ELR (cell line): ENCODE measurements around the gene GALNT15.

ENCODE experiments used
- DNase-seq: peaks from one replicate; pipeline ENCODE4 v3.0.0-alpha.2; 2015; ENCODE audit warnings: low read depth

GALNT15 gene

DNA sequence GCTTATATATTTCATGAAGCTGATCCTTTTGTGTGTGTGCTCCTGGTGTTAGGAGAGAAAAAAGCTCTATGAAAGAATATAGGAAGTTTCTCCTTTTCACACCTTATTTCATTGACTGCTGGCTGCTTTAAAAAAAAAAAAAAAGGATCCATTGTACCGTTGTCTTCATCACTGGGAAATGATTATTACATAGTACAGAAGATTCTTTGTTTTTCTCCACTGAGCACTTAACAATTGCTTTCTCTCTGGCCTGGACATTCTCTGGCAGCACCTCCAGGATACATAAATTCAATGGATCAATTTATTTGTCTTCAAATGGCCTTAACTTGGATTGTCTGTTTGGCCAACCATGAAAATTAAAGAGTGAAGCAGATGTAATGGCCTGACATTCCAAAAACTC is 53.1 kb downstream of the GALNT15 start:
- no peak for DNase-seq

DNA sequence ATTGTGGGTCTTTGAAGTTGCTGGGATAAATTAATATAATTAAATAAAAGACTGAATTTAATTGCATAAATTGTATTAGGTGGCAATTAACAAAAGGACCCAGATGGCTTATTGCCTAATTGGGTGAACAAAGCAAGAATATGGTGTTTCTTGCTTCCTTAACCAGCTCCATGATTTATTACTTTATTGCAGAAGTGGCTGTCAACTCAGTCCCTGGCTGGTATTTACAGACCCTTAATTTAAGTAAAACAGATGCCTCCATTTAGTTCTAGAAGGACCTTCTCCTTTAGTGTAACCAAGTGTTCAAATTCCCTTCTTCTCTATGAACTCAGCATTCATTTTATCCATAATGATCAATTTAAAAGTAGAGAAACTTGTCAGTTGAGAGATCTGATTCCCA is 55.2 kb downstream of the GALNT15 start:
- no peak for DNase-seq

DNA sequence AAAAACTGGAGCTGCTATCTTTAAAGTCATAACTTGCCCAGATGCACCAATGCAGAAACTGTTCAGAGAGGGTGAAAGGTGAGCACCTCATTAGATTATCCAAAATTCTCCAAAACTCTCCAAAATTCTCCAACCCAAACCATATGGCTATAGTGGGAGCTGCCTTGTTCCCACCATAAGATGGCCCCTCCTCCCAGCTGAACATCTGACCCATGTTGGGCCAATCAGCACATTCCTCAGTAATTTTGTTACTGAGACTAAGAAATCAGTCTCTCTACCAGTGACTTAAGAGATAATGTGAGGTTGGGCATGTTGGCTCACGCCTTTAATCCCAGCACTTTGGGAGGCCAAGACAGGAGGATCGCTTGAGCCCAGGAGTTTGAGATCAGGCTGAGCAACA is 57.5 kb downstream of the GALNT15 start:
- no peak for DNase-seq

DNA sequence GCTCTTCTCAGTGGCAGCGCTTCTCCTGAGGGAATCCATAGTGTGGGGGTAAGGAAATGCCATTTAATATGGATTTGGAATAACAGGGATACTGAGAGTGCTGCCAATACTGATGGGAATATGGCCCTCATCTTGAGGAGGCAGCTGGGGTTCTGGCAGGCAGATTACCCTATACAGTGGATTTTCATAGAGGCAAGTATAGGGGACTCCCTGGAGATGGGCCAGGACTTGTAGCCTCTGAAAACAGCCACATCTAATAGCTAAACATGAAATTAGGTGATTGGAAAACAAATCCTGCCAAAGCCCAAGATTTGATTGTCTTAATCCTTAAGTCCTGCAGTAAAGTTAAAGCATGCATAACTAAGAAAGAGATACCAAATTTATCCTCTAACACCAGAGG is 59.3 kb downstream of the GALNT15 start:
- no peak for DNase-seq

DNA sequence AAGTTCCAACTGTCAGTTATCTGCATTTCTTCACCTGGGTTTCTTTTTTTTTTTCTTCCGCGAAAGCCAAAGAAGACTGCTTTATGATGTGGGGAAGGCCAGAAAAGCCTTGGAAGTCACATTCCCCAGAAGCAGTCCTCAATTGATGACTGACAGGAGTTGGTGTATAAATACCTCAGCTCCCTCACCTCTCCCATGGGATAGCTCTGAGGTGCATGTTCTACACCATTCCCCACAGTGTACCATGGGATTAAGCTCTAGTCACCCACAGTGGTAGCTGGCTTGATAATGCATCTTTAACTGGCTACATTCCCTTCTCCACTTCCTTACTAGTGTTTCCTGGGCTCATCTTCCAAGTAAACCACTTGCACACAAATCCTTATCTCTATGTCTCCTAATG is 59.8 kb downstream of the GALNT15 start:
- DNase-seq, result no peak

DNA sequence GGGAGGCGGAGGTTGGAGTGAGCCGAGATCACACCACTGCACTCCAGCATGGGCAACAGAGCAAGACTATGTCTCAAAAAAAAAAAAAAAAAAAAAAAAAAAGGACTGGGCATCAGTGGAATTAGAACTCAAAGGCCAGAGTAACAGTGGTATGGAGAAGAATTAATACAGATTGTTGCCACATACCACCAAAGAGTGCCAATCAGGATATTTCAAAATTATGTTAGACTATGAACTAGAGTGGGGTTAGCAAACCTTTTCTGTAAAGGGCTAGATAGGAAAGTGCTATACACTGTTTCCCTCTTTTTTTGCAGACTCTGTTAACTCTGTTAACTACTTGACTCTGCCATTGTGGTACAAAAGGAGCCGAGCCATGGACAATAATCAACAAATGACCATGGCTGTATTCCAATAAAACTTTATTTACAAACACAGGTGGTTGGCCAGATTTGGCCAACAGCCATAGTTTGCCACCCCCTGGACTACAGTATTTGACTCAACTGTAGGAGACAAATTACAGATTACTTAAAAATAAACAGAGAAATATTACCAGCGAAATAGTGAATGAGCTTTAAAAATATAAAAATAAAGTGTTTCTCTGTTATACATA is 61.7 kb downstream of the GALNT15 start:
- DNase-seq, result no peak

DNA sequence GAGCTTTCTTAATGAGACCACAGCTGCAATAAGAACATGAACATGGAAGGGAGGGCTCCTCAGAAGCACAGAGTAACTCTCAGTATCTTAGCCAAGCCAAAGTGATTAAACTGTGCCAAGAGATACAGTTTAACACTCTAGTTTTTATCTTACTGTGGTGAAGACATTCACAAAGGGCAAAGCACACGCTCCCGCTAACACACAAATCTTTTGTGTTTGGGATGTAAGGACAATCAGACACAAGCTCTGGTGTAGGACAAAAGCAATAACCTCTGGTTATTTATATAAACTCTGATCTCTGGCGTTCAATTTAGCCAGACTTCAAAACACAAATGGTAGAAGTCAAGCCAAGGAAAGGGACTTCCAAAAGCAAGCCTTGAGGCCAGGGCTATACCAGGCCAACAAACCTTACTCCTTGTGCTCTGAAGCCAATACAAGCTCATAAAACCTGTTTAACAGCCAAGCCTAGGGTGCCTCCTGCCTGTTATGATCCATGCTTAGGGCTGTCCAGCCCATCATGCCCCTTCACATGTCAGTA is 62.4 kb downstream of the GALNT15 start:
- DNase-seq, result no peak

DNA sequence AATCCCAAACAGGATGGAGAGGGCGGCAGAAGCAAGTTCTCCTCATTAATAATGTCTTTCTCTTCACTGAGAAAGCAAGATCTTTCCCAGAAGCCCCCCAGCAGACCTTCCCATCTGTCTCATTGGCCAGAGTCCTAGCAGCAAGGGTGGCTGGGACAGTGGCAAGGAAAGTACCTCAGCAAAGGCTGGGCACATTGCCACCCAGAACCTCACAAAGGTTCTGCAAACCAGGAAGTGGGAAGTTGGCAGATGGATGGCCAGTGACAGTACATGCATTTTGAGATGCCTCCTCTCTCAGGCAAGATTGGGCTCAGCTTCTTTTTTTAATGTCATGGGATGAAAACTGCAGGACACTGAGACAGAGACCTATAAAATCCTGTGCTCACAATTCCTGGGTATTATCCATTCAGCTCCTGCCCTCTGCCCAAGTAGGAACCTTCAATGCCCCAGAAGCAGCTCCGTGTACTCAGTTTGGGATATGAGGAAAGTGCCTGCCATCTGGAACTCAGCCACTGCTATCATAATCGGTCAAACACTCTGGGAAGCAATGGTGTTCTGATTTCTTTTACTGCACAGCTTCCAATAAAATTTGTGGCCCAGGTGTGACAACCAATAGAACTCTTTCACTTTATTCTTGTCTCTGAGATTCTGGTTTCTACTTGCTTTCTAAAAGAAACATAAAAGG is 64.7 kb downstream of the GALNT15 start:
- no peak for DNase-seq

DNA sequence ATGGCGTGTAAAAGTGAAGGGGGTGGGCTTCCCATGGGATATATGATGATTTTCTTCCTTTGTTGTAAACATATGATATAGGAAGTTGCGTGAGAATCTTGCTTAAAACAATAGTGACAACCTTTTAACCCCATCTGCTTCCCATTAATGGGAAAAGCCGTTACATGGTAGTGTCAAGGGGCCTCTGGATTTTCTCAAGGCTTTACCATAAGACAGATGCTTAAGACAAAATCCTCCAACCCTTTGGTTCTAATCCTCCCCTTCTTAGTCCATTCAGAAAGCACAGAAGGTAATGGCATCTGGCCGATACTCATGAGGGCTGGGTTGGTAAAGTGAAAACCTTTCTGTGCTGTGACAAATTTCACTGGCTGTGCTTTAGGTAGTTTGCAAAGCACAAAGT is 65.3 kb downstream of the GALNT15 start:
- DNase-seq, result no peak

DNA sequence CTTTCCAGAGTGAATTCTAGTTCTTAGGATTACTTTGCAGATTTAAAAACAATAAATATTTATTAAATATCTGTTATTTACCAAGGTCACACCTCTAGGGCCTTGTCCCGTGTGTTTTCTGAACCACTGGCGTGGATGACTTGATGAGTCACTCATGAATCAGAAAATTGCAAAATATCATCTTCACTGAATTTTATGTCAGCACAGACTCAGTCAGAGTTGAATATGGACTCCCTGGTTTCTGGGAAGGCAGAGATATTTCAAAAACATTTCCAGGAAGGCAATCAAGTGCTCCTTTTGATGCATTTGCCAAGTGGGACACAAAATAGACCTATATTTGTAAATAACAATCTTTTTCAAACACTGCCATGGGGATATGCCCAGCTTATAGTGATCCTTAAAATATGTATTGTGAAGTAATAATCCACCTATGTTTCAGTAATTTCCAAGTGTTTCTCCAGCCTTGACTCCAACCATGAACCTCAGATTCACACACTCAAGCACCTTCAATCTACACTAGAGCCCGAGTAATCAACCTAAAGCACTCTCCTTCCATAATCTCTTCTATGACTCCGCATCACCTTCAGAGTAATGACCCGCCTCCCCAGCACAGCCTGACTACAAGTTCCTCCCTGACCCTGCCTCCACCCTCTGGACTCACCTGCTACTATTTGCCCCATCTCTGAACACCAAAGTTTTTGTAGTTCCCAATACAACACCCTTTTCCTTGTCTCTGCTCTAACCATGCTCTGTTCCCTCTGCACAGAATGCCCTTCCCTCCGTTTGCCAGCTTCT is 65.9 kb downstream of the GALNT15 start:
- DNase-seq, result peak; percentile 78

DNA sequence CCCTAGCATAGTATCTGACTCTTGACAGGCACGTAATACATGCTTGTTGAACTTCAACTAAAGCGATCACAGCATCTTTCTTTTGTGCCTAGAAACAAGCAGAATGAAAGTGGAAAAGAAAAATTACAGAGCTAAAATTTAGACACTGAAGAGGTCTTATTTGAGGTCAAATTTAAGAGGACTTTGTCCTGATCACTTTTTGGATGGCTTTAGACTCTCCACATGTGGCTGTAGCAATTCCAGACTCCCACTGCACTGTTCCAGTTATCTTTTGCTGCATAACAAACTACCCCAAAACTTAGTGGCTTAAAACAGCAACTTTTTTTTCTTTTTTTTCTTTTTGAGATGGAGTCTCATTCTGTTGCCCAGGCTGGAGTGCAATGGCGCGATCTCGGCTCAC is 66.7 kb downstream of the GALNT15 start:
- no peak for DNase-seq

DNA sequence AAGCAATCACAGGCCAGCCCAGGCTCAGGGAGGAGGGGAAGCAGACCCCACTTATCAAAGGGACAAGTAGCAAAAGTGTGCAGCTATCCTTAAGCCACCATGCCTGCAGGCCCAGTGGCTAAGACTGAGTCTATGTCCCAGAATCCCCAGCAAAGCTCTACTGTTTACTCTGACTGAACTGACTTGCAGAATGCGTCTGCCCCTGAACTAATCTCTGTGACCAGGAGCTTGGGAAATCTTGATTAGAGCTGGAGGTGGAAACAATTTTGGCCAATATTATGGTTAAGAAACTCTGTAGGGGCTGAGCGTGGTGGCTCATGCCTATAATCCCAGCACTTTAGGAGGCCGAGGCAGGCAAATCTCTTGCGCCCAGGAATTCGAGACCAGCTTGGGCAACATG is 67.7 kb downstream of the GALNT15 start:
- DNase-seq, result no peak

DNA sequence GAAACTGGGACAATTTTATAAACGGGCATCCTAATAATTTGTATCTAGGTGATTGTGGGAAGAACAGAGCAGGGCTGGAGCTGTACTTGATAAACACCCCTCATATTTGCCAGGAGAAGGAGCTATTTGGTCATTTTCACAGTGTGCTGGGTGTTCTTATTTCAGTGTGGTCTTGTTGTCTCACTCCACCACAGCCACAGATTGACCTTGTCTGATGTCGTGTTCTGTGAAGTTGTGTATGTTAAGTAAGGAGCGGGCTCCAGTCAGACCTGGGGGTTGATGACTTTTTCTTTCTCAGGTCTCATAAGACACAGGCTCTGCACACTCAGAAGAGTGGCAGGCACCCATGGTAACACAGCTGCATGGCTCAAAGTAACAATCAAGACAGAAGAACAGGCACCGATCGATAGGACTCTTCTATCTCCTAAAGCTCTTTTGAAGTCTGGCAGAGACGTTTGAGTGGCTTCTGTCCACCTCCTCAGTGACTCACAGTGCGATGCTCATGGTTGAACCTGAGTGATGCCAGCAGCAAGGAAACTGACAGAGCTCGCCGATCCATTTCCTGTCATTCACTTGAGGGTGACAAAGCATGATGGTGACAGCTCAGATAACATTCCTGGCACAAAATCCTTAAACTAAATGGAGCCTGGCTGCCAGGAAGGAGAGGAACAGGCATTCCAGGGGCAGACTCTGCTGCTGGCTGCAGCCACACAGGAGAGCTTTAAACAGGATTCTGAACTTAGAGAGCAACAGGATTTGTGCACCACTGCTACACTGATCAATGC is 69.4 kb downstream of the GALNT15 start:
- peak; percentile 34 for DNase-seq

DNA sequence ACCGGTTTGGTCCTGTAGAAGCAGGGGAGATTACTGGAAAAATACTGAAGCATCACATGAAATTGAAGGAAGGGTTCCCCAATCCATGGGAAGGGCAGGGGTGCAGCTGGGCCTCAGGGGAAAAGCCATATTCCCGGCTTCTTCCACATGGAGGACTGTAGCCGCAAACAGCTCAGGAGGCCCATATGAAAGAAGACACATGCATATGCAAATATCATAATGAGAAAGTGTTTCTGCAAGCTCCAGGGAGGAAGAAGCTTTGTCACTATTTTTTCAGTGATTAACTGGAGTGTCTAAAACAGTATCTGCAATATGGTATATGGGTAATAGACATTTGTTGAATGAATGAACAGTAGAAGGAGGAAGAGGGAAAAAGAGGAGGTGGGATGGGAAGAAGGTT is 71.1 kb downstream of the GALNT15 start:
- no peak for DNase-seq

DNA sequence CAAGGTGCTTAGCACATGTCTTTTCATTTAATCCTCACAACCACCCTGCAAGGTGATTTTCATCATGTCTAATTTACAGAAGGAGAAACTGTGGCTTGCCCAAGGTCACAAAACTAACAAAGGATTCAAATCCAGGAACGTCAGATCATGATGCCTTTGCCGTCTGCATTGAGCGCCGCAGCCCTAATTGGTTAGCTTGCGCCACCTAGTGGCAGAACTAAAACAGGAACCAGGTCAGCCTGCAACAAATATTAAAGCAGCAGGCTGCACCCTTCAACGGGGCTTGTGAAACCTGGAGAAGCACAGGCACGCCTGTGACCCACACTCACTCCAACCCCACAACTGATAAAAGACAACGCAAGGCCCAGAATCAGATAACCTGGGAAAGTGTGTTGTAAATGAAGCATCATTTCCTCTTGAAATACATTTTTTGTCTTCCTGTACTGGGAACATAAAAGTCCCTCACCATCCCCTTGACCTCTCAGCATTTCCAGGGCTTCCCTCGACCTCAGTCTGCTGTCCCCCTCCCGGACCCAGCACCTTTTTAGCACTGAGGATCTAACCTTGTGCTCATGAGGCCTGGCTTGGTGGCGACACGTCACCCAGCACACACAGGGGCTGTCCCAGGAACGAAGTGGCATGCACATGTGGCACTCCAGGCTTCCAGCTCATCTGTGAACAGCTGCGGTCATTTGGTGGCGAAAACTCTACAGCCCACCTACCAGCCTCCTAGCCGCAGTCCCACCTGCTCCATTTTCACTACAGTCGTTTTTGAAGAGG is 73.0 kb downstream of the GALNT15 start:
- peak; percentile 83 for DNase-seq

DNA sequence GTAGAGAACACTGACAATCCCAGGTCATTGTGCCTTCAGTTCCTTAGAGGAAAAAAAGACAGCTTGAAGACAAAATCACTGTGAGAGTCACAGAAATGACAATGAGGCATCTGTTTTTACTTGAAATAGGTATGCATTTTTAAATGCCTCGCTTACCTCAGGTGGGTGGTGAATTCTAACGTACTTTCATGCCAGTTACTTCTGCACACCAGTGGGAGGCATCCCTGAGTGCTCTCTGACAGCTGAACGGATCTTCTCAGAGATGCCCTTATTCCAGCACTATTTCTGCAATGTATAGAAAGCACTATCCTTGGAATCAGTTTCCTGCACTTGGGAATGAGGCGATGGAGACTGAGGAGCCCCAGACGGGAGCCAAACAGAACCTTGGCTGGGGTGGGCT is 74.1 kb downstream of the GALNT15 start:
- DNase-seq, result no peak

DNA sequence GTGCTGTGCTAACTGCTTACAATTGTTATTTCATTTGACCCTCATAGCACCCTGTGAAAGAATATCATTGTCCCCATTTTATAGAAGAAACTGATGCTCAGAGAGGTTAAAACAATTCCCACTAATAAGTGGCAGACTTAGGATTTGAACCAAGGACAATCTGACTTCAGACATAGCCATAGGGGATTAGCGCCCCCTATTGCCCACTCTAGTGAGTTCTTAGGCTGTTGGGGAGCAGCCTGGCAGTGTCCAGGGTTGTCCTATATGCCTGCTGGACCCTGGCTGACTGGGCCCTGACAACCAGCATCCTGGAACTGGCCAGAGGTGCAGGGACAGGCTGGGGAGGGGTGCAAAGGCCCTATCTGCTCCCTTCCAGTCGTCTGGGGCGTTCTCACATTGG is 74.9 kb downstream of the GALNT15 start:
- DNase-seq, result peak; percentile 66

DNA sequence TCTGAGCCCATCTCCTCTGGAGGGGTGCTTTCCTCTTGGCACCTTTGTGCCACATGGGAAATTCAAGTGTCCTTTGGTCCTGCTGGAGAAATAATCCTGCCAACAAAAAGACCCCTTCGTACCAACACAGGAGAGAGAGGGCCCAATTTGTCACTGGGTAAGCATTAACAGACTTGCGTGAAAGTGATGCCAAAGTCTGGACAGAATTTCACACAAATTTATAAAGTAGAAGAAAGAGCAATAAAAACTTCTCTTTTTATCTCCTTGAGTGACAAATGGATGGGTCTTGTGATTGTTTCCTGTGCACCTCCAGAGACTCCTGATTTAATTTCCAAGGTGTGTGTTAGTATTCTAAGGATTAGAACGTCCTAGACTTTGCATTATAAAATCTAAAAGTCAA is 75.4 kb downstream of the GALNT15 start:
- no peak for DNase-seq

DNA sequence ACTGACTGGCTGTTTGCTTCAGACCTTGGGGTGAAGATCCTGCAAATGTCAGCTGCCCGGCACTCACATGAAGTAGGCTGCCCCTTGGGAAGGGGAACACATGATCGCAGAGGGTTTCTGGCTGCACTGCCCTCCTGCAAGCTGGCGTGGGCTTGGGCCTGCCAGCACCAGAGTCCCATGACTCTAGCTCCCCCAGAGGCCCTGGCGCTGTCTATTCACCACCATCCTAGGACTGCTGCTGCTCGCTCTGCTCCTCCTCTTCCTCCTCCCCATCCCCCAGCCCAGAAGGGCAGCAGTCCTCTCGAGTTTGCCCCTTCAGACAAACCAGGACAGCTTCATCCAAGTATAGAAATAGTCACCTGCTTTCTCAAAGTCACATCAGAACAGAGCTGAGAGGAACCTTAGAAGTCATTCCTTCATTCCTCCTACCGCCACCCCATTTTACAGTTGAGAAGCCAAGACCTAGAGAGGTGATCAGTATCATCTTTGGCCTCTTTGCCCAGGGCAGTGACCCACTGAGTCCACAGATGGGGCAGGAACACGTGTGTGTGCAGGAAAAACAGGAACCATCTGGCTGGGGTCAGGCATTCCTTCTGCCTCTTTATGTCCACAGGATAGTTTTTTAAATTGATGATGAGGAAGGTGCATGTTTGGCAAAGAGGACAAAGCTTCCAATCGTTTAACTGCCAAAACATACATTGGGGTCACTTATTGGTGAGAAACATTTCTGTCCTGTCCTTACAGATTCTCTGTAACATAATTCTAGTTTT is 77.0 kb downstream of the GALNT15 start:
- DNase-seq, result no peak

DNA sequence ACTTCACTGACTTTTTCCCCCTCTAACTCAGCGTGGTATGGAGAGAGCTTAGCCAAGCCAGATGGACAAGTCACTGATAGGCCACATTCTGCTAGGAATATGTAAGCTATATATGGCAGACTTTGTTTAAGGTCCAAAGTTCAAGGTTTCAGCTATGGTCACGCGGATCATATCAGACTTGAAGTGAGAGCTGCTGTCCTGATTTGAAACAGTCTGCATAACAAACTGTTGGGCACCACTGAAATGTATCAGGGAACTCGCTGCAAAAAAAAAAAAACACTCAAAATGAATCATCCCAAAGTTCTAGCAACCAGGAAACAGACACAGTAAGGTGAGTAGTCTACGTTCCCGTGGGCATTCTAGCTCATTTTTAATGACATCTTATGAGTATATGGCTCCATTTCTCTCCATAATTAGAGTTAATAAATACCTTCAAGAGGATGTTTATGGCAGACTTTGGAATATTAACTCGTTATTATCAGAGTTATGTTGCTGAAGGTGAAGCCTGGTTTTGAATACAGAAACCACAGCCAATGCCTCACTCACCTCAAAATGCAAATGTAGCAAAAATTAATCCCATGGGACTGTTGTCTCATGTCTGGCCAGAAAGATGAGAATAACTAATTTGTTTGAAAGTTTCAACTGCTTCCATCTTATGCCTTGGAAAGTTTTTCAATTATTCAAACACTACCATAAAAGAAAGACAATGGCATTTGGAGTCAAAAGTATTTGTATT is 77.9 kb downstream of the GALNT15 start:
- DNase-seq, result no peak
